PFSK-1 (cell line): ENCODE measurements around the gene PCBP1.

ENCODE experiments used
- POLR2AphosphoS5 ChIP-seq: IDR thresholded peaks from 2 replicates; pipeline ENCODE4 v1.6.1; 2012; ENCODE audit warnings: low read depth, mild to moderate bottlenecking, control low read depth, low read length, moderate library complexity
- REST ChIP-seq, 2 experiments: IDR thresholded peaks; 2 replicates each; pipeline versions ENCODE4 v1.6.1 to v1.8.0; 2011 to 2012; ENCODE audit warnings: low read depth in 2 of 2, low read length in 2 of 2, control low read depth in 1 of 2, inconsistent platforms in 1 of 2, mild to moderate bottlenecking in 1 of 2, moderate library complexity in 1 of 2; ENCODE audit not compliant: insufficient read depth in 1 of 2
- SIN3A ChIP-seq: IDR thresholded peaks from 2 replicates; pipeline ENCODE4 v1.6.1; 2012; ENCODE audit warnings: mild to moderate bottlenecking, low read length, moderate library complexity, borderline replicate concordance; ENCODE audit not compliant: insufficient read depth

GRCh38 chr2:70091364-70091763 is 4.1 kb downstream of the PCBP1 start:
- TF ChIP-seq POLR2AphosphoS5 (no peak), REST (IDR thresholded peaks at IDR 0.05; ENCODE audit: insufficient read depth in 1 of 2, low read depth in 2 of 2, low read length in 2 of 2) (no peak), SIN3A (no peak)
